ENCODE results near the gene COPG1.

GRCh38 chr3:129304962-129305222, 55.5 kb downstream of the COPG1 start:
- no peak for TF ChIP-seq CTCF (conservative IDR thresholded peaks at IDR 0.05; ENCODE audit: low read length)
- TF ChIP-seq EZH2phosphoT487 (IDR thresholded peaks at IDR 0.05; ENCODE audit: borderline replicate concordance): no peak
